Fibroblast of skin of left biceps (primary cell): Measurements from ENCODE around the gene TUT1.
A peak's percentile ranks its signal among the peaks of the same experiment; 100 is the strongest.

Experiments used
- DNase-seq, 2 experiments: peaks; one replicate each; pipeline ENCODE4 v3.0.0-alpha.2; 2013; ENCODE audit warnings: low read depth in 2 of 2

The TUT1 gene

GRCh38 chr11:62542111-62542745, 49.1 kb downstream of the TUT1 start:
- no peak for DNase-seq

GRCh38 chr11:62540804-62541701, 50.3 kb downstream of the TUT1 start:
- no peak for DNase-seq

GRCh38 chr11:62539238-62539925, 51.9 kb downstream of the TUT1 start:
- peak; percentile 76 to 77 for DNase-seq

GRCh38 chr11:62538470-62539237, 52.7 kb downstream of the TUT1 start:
- DNase-seq, result no peak

- DNase-seq, result no peak
These were observed 54.9 kb downstream of the TUT1 start for GRCh38 chr11:62536301-62536957.

- DNase-seq, result no peak
These were observed 55.5 kb downstream of the TUT1 start for GRCh38 chr11:62535802-62536201.

- no peak for DNase-seq
These were observed 56.4 kb downstream of the TUT1 start for GRCh38 chr11:62534779-62535545.

- DNase-seq, result no peak
These were observed 59.2 kb downstream of the TUT1 start for GRCh38 chr11:62532096-62532495.
